Measurements from ENCODE around the gene CCDC57. TPM values are rescaled to one million over a fixed set of nuclear protein-coding genes. Genes with fewer than 3 reads are reported as not detected.
A peak's percentile ranks its signal among the peaks of the same experiment; 100 is the strongest.

CCDC57 gene
- total RNA-seq, 1 donor from 2014 or later = 37.2 TPM

- H3K9me3 Mint-ChIP-seq (ENCODE audit: unreplicated experiment) = no peaks in the 10 kb centered on the region
- H3K4me3 Mint-ChIP-seq (ENCODE audit: unreplicated experiment) = no peak overlapping the region
- H3K27ac Mint-ChIP-seq (ENCODE audit: unreplicated experiment) = no peak overlapping the region
- peaks cover 13% of the 10 kb centered on the region for H3K4me1 Mint-ChIP-seq (ENCODE audit: unreplicated experiment)
- no peak for DNase-seq (ENCODE audit: low spot score)
- H3K27me3 Mint-ChIP-seq (ENCODE audit: unreplicated experiment) = peaks cover 2% of the 10 kb centered on the region
- H3K36me3 Mint-ChIP-seq (ENCODE audit: low read depth, unreplicated experiment) = peaks cover 25% of the 10 kb centered on the region
- TF ChIP-seq CTCF (IDR thresholded peaks at IDR 0.05; ENCODE audit: unreplicated experiment) = no peak
Measured at GRCh38 chr17:82199496-82199895, 13.1 kb downstream of the CCDC57 start.

- H3K27me3 Mint-ChIP-seq (ENCODE audit: unreplicated experiment) = peaks cover 2% of the 10 kb centered on the region
- peaks cover 28% of the 10 kb centered on the region for H3K36me3 Mint-ChIP-seq (ENCODE audit: low read depth, unreplicated experiment)
- peaks cover 23% of the 10 kb centered on the region for H3K4me1 Mint-ChIP-seq (ENCODE audit: unreplicated experiment)
Measured at GRCh38 chr17:82198092-82198491, 14.6 kb downstream of the CCDC57 start.

GRCh38 chr17:82195675-82196672 lies 16.7 kb downstream of the CCDC57 start:
- peaks cover 31% of the 10 kb centered on the region for H3K36me3 Mint-ChIP-seq (ENCODE audit: low read depth, unreplicated experiment)
- no peak for DNase-seq (ENCODE audit: low spot score)
- H3K27ac Mint-ChIP-seq (ENCODE audit: unreplicated experiment) = peak overlapping the region; percentile 11
- H3K9me3 Mint-ChIP-seq (ENCODE audit: unreplicated experiment) = no peaks in the 10 kb centered on the region
- peak overlapping the region; percentile 34 for H3K4me3 Mint-ChIP-seq (ENCODE audit: unreplicated experiment)
- peaks cover 23% of the 10 kb centered on the region for H3K4me1 Mint-ChIP-seq (ENCODE audit: unreplicated experiment)
- peaks cover 2% of the 10 kb centered on the region for H3K27me3 Mint-ChIP-seq (ENCODE audit: unreplicated experiment)
- no peak for TF ChIP-seq CTCF (IDR thresholded peaks at IDR 0.05; ENCODE audit: unreplicated experiment)

More at GRCh38 chr17:82198092-82198491, 14.6 kb downstream of the CCDC57 start:
- Mint-ChIP-seq H3K27ac (ENCODE audit: unreplicated experiment) (no peak overlapping the region), H3K9me3 (ENCODE audit: unreplicated experiment) (no peaks in the 10 kb centered on the region), H3K4me3 (ENCODE audit: unreplicated experiment) (no peak overlapping the region)
- TF ChIP-seq CTCF (IDR thresholded peaks at IDR 0.05; ENCODE audit: unreplicated experiment) = no peak
- DNase-seq (ENCODE audit: low spot score) = no peak

GRCh38 chr17:82194765-82195164 lies 17.9 kb downstream of the CCDC57 start:
- H3K9me3 Mint-ChIP-seq (ENCODE audit: unreplicated experiment) = no peaks in the 10 kb centered on the region
- no peak overlapping the region for H3K4me3 Mint-ChIP-seq (ENCODE audit: unreplicated experiment)
- H3K27me3 Mint-ChIP-seq (ENCODE audit: unreplicated experiment) = peaks cover 2% of the 10 kb centered on the region
- no peak for TF ChIP-seq CTCF (IDR thresholded peaks at IDR 0.05; ENCODE audit: unreplicated experiment)
- no peak overlapping the region for H3K27ac Mint-ChIP-seq (ENCODE audit: unreplicated experiment)
- peaks cover 20% of the 10 kb centered on the region for H3K4me1 Mint-ChIP-seq (ENCODE audit: unreplicated experiment)
- peaks cover 31% of the 10 kb centered on the region for H3K36me3 Mint-ChIP-seq (ENCODE audit: low read depth, unreplicated experiment)
- DNase-seq (ENCODE audit: low spot score) = no peak

All from endothelial cell (in vitro differentiated cells).